Peyer's patch (tissue), 4 donors: Measurements from ENCODE around the gene AXIN1. TPM values are rescaled to one million over a fixed set of nuclear protein-coding genes. Genes with fewer than 3 reads are reported as not detected.

Experiments used
- DNase-seq, 3 donors: peaks; one replicate each; pipeline ENCODE4 v3.0.0-alpha.2; 2017 to 2019
- H3K27ac ChIP-seq, 4 donors: fragments of 200-600 bp; sonication (generic); one replicate each; pipeline ENCODE4 v1.5.1; 2016 to 2019
- H3K27me3 ChIP-seq, 2 donors: fragments of 200-600 bp; sonication (generic); one replicate each; pipeline ENCODE4 v1.5.1; 2019
- H3K36me3 ChIP-seq, 3 donors: fragments of 200-600 bp; sonication (generic); one replicate each; pipeline ENCODE4 v1.5.1; 2016 to 2019
- H3K4me1 ChIP-seq, 4 donors: fragments of 200-600 bp; sonication (generic); one replicate each; pipeline ENCODE4 v1.5.1; 2016 to 2019
- H3K4me3 ChIP-seq, 4 donors: fragments of 200-600 bp; sonication (generic); 1 replicate in 3 of 4; 2 replicates in 1 of 4; pipeline ENCODE4 v1.5.1; 2016 to 2019; ENCODE audit warnings: mild to moderate bottlenecking in 1 of 4
- H3K9me3 ChIP-seq, 4 donors: fragments of 200-600 bp; sonication (generic); one replicate each; pipeline ENCODE4 v1.5.1; 2016 to 2019; ENCODE audit warnings: mild to moderate bottlenecking in 1 of 4
- CTCF ChIP-seq, 6 experiments: fragments of 450-650 bp in 4 of 6; fragments of 200-600 bp in 2 of 6; sonication (generic) in 1 of 6; IDR thresholded peaks; one replicate each; pipeline ENCODE4 v1.5.1; 2017 to 2019; ENCODE audit warnings: antibody characterized with exemption in 6 of 6, mild to moderate bottlenecking in 3 of 6, moderate library complexity in 1 of 6
- POLR2A ChIP-seq, 2 donors: fragments of 450-650 bp; IDR thresholded peaks; one replicate each; pipeline ENCODE4 v1.5.1; 2017; ENCODE audit warnings: antibody characterized with exemption in 2 of 2, mild to moderate bottlenecking in 2 of 2, moderate library complexity in 2 of 2
- total RNA-seq, 4 donors: library from RNA; depleted of rRNA; stranded (reverse); fragments of >200 nt; gene quantifications; one replicate each; pipeline ENCODE4 v1.1.0, GENCODE V29; 2016

Gene AXIN1
- total RNA-seq, 4 donors from 2014 or later, result 31.4 to 47.2 (median 37.3) TPM

DNA sequence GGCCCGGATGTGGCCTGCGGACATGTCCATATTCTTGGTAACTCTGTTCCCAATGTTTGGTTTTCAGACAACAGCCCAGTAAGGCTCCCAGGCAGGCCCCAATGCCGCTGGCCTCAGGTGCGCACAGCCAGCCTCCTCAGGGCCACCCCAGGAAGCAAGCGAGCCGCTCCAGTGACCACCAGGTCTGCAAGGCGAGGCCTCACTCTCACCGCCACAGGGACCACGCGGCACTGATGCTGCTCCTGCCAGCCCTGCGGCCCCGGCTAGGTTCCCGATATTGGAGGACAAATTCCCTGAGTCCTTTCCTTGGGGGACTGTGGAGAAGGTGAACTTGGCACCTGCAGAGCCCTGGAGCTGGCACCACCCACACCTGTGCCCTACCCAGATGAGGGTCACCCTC lies 50.6 kb downstream of the AXIN1 start:
- DNase-seq, result no peak
- no peak overlapping the region for H3K4me3 ChIP-seq
- peaks cover 0 to 52% (median 0%) of the 10 kb centered on the region in 3 donors for H3K36me3 ChIP-seq
- no peaks in the 10 kb centered on the region for H3K27me3 ChIP-seq
- no peak overlapping the region for H3K27ac ChIP-seq
- TF ChIP-seq CTCF (IDR thresholded peaks at IDR 0.05) (no peak), POLR2A (IDR thresholded peaks at IDR 0.05) (no peak)
- no peaks in the 10 kb centered on the region for H3K9me3 ChIP-seq
- H3K4me1 ChIP-seq, result no peaks in the 10 kb centered on the region

DNA sequence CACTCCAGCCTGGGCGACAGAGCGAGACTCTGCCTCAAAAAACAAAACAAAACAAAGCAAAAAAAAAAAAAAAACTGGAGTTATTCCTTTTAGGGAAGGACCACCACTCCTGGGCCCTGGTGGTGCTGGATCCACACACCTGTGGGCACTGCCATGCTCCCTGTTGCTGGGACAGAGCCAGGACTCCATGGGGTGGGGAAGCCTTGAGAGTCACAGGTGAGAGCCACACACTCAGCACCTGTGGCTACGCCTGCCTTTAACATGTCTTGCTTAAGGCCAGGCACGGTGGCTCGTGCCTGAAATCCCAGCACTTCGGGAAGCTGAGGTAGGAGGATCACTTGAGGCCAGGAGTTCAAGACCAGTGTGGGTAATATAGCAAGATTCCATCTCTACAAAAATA lies 51.3 kb downstream of the AXIN1 start:
- Histone ChIP-seq H3K4me3 (no peak overlapping the region), H3K4me1 (no peaks in the 10 kb centered on the region), H3K36me3 (peaks cover 0 to 52% (median 0%) of the 10 kb centered on the region in 3 donors), H3K27me3 (no peaks in the 10 kb centered on the region), H3K27ac (no peak overlapping the region), H3K9me3 (no peaks in the 10 kb centered on the region)
- TF ChIP-seq POLR2A (IDR thresholded peaks at IDR 0.05) (no peak), CTCF (IDR thresholded peaks at IDR 0.05) (no peak)
- no peak for DNase-seq

- no peak for DNase-seq
- H3K27me3 ChIP-seq, result no peaks in the 10 kb centered on the region
Observed at GRCh38 chr16:297832-298231, 54.7 kb downstream of the AXIN1 start.

GRCh38 chr16:296806-297510 lies 55.6 kb downstream of the AXIN1 start:
- Histone ChIP-seq H3K9me3 (no peaks in the 10 kb centered on the region), H3K27ac (no peak overlapping the region), H3K36me3 (peaks cover 0 to 52% (median 0%) of the 10 kb centered on the region in 3 donors), H3K4me3 (no peak overlapping the region), H3K27me3 (no peaks in the 10 kb centered on the region), H3K4me1 (no peaks in the 10 kb centered on the region)
- no peak for TF ChIP-seq POLR2A (IDR thresholded peaks at IDR 0.05)
- no peak for TF ChIP-seq CTCF (IDR thresholded peaks at IDR 0.05)
- DNase-seq, result no peak

More at GRCh38 chr16:297832-298231, 54.7 kb downstream of the AXIN1 start:
- no peaks in the 10 kb centered on the region for H3K9me3 ChIP-seq
- TF ChIP-seq CTCF (IDR thresholded peaks at IDR 0.05), result no peak
- TF ChIP-seq POLR2A (IDR thresholded peaks at IDR 0.05), result no peak
- no peaks in the 10 kb centered on the region for H3K4me1 ChIP-seq
- H3K4me3 ChIP-seq, result no peak overlapping the region
- no peak overlapping the region for H3K27ac ChIP-seq
- peaks cover 0 to 52% (median 0%) of the 10 kb centered on the region in 3 donors for H3K36me3 ChIP-seq

- no peak overlapping the region for H3K27ac ChIP-seq
- no peak overlapping the region for H3K4me3 ChIP-seq
- TF ChIP-seq CTCF (IDR thresholded peaks at IDR 0.05) (no peak), POLR2A (IDR thresholded peaks at IDR 0.05) (no peak)
- H3K9me3 ChIP-seq, result no peaks in the 10 kb centered on the region
- H3K4me1 ChIP-seq, result no peaks in the 10 kb centered on the region
- no peak for DNase-seq
- H3K27me3 ChIP-seq, result no peaks in the 10 kb centered on the region
- H3K36me3 ChIP-seq, result peaks cover 0 to 51% (median 0%) of the 10 kb centered on the region in 3 donors
Observed at GRCh38 chr16:296276-296675, 56.2 kb downstream of the AXIN1 start.
